ENCODE measurements around the gene MESD.

The MESD gene

GRCh38 chr15:80991421-80991820, 1.8 kb upstream of the MESD start:
- no peak for DNase-seq (ENCODE audit: low read depth)

GRCh38 chr15:80990955-80991354, 1.3 kb upstream of the MESD start:
- no peak for DNase-seq (ENCODE audit: low read depth)

- no peak for DNase-seq (ENCODE audit: low read depth)
Measured at GRCh38 chr15:80989081-80989517, 520 bp downstream of the MESD start.

- no peak for DNase-seq (ENCODE audit: low read depth)
Measured at GRCh38 chr15:80988148-80988796, 1.3 kb downstream of the MESD start.

- no peak for DNase-seq (ENCODE audit: low read depth)
Measured at GRCh38 chr15:80986487-80986886, 3.1 kb downstream of the MESD start.

- DNase-seq (ENCODE audit: low read depth): no peak
Measured at GRCh38 chr15:80985981-80986380, 3.6 kb downstream of the MESD start.

DNA sequence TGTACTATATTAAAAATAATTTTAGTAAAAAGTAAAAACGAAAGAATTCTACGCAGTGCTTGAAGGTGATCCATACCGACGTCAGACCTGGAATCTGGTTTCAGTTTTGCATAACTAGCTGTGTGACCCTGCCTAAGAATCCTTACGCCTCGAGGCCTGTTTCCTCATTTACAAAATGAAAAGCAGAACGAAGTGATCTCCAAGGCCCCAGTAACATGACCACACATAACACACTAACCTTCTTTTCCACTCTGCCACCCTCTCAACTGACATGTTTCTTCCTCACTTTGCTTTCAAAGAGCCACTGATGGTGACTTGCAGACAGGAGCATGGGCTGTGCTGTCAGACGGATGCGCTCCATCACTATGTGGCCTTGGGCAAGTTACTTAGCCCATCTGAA, 4.8 kb downstream of the MESD start:
- DNase-seq (ENCODE audit: low read depth): no peak

DNA sequence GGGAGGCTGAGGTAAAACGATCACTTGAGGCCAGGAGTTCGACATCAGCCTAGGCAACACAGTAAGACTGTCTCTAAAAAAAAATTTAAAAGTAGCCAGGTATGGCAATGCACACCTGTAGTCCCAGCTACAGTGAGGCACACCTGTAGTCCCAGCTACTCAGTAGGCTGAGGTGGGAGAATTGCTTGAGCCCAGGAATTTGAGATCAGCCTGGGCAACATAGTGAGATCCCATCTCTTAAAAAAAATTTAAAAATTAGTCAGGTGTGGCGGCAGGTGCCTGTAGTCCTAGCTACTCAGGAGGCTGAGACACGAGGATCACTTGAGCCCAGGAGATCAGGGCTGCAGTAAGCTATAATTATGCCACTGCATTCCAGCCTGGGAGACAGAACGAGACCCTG, 6.8 kb downstream of the MESD start:
- DNase-seq (ENCODE audit: low read depth): no peak

DNA sequence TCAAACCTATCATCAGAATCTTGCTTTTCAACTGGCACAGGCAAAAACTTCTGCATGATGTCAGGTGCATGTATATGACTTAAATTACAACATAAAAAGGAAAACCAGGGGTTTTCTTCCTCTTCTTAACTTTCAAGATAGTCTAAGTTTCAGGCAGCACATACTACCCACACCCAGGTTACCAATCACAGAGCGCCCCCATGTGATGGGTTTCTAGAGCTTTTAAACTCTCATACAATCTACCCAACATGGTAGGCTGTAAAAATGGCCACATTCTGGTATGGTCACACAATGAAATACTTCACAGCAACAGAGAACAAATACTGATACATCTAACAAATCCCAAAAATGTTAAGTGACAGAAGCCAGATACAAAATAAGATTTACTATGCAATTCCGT, 7.4 kb downstream of the MESD start:
- DNase-seq (ENCODE audit: low read depth): no peak

DNA sequence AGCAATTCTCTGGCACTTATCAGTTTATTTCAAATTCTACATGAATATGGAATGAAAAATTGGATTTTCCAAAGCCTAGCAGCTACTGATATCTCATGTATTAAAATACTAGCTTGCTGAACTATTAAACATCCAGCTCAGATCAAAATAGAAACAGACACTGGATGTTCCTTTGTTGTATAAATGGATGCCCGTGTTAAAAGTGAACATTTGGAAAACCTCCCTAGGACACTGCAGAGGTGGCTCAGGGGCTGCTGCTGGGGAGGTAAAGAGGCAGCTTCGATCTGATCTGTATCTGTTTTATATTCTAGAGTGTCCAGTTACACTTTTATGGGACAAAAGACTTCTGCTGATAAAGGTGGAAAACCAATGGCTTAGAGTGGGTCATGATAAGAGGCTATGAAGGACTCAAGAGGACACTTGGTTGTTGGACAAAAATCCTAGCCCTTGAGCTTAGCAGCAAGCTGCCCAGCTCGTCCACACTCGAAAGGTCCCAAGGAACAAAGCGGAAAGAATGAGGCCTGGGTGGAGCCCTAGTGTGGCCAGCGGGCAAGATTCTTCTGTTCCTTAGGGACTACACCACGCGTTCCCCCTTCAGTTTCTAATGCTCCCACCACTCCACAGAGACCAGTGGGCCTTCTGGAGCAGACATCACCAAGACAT, 9.9 kb downstream of the MESD start:
- DNase-seq (ENCODE audit: low read depth): no peak

GRCh38 chr15:80978685-80979329, 10.8 kb downstream of the MESD start:
- DNase-seq (ENCODE audit: low read depth): no peak

DNA sequence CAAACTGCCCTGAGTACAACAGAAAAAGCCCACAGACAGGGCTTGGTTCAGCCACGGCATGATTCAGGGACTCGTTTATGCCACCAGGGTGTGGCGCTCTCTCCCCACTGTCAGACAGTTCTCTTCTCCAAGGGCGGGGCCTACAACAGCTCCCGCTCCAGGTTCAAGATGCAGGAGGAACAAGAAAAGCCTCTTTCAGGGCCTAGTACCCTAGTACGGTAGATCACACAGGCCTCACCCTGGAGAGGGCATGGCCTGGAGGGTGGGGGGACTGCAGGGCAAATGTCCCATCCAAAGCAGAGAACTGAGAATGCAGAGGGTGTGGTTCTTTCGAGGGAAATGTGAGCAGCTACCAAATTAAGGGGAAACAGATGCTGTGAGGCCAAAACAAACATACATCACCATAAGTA, 12.0 kb downstream of the MESD start:
- no peak for DNase-seq (ENCODE audit: low read depth)

DNA sequence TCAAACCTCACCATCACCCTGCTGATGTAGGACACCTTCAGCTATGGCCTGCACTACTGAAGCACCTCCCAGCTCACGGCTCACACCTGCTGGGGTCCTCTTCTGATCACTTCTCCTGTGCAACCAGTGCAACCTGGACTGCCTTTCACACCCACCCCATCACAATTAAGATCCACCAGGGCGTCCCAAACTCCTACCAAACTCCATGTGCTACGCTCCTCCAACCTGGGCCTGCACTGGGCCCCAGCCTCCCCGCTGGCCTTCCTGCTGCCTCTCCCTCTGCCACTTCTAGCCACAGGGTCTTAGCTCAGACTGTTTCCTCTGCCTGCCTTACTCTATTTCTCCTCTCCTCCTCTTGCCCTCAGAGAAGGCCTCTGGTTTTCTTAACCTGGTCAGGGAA, 12.8 kb downstream of the MESD start:
- no peak for DNase-seq (ENCODE audit: low read depth)

DNA sequence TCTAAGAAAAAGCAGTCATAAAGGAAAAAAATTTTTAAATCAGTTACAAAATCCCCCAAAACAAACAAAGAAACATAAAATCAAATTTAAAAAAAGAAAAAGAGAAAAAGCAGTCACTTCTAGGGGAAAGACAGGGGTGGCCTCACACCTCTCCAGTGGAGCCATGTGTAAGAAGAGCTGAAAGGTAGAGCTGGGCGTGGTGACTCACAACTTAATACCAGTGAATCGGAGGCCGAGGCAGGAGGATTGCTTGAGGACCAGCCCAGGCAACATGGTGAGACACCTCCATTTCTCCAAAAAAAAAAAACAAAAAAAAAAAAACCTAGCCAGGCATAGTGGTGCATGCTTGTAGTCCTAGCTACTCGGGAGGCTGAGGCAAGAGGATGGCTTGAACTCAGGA, 14.7 kb downstream of the MESD start:
- no peak for DNase-seq (ENCODE audit: low read depth)

GRCh38 chr15:80972276-80972675, 17.3 kb downstream of the MESD start:
- DNase-seq (ENCODE audit: low read depth): no peak

GRCh38 chr15:80971143-80971542, 18.5 kb downstream of the MESD start:
- no peak for DNase-seq (ENCODE audit: low read depth)

DNA sequence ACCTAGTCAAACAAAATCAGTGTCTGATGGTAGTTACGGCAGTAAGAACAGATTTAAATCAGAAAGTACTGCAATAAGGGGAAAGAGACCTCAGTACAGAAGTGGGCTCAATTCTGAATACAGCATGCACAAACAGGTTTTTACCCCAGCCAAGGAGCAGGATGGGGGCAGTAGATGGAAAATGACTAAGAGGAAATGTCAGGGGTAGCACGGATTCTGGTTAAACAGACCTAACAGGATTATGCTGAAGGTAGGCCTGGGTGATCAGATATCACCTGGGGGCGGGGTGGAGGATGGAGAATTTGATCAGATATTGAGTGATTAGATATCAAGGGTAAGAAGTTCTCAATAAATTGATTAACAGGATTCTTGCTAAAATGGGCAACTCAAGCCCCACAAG, 19.0 kb downstream of the MESD start:
- no peak for DNase-seq (ENCODE audit: low read depth)

DNA sequence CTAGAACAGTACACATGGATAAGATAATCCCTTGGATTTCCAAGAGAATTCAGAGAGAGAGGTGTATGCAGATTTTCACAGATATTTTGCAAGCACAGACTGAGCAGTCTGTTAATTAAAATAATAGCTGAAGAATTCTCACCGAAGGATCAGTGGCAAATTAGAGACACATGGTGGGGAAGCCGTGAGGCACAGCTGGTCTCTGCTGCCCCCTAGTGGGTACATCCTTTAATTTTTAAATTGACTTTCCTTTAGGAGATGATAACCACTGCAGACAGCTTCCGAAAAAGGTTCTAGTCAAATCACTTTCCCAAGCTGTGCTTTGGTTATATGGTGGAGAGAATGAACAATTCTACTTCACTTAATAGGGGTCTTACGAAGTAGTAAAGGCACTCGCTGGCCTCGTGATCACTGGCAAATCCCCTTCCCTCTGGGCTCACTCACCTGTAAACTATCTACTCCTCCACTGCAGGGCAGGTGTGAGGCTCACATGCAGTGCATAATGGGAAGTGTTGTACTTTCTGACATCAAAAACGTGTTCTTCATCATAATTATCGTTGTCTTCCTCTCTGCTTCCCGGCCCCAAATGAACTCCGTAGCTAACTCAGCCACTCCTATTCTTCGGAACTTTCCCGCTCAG, 19.5 kb downstream of the MESD start:
- peak; percentile 53 for DNase-seq (ENCODE audit: low read depth)

DNA sequence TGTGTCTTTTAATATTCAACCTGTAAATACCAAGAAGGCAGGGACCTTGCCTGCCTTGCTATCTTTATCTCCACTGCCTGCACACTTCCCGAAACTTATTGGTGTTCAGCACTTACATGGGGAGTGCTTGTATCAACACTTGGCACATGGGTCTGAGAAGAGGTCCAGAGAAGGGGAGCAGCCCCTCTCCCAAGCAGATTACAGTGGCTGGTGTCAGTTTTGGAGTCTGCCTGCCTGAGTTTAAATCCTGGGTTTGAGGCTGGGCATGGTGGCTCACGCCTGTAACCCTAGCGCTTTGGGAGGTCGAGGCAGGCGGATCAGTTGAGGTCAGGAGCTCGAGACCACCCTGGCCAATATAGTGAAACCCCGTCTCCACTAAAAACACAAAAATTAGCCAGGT, 20.3 kb downstream of the MESD start:
- no peak for DNase-seq (ENCODE audit: low read depth)

- no peak for DNase-seq (ENCODE audit: low read depth)
Measured at GRCh38 chr15:80967991-80968510, 21.6 kb downstream of the MESD start.

DNA sequence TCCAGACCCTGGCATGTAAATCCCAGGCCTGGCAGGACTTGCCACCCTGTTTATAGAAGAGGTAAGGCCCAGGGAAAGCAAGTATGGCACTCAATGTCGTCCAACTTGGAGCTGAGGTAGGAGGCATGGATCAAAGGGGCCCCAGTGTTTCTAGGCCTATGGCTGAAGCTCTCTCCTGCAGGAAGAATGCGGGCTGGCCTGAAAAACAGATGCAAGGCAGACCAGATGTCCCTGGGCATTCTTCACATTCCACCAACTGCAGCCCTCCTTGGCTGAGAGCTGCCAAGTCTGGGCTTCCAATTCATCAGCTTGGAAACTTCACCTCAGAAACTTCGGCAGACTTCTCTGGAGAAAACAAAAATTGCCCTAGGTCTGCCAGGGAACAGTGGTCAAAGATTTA, 22.2 kb downstream of the MESD start:
- DNase-seq (ENCODE audit: low read depth): peak; percentile 87

GRCh38 chr15:80966431-80967197, 23.0 kb downstream of the MESD start:
- DNase-seq (ENCODE audit: low read depth): no peak

Data from HS-27A (cell line).